ENCODE measurements around the gene ATP9A.

DNA sequence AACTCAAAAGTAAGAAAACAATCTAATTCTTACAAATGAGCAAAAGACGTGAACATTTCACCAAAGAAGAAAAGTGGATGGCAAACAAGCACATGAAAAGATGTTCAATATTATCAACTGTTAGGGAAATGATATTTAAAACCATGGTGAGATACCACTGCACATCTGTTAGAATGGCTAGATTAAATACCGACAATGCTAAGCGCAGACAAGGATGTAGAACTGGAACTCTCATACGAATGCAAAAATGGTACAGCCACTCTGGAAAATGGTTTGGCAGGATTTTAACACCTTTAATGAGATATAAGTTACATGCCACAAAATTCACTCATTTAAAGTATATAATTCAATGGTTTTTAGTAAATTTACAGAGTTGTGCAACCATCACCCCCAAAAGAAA, 181.0 kb downstream of the ATP9A start:
- TF ChIP-seq POLR2A (IDR thresholded peaks at IDR 0.05; ENCODE audit: low read depth, low read length) (no peak), MYC (IDR thresholded peaks at IDR 0.05; ENCODE audit: low read depth, low read length) (no peak), POLR2AphosphoS5 (IDR thresholded peaks at IDR 0.05; ENCODE audit: insufficient read depth, low read depth, low read length) (no peak), EZH2 (IDR thresholded peaks at IDR 0.05; ENCODE audit: borderline replicate concordance, low read depth, low read length, severe bottlenecking) (no peak), JUN (IDR thresholded peaks at IDR 0.05; ENCODE audit: borderline replicate concordance, insufficient read depth, insufficient read length, low read depth) (no peak), FOS (IDR thresholded peaks at IDR 0.05; ENCODE audit: borderline replicate concordance, insufficient read depth, low read length) (no peak), GATA2 (IDR thresholded peaks at IDR 0.05; ENCODE audit: insufficient read depth, insufficient read length, low read depth, low read length) (no peak)
- TF ChIP-seq, protein P1, sequence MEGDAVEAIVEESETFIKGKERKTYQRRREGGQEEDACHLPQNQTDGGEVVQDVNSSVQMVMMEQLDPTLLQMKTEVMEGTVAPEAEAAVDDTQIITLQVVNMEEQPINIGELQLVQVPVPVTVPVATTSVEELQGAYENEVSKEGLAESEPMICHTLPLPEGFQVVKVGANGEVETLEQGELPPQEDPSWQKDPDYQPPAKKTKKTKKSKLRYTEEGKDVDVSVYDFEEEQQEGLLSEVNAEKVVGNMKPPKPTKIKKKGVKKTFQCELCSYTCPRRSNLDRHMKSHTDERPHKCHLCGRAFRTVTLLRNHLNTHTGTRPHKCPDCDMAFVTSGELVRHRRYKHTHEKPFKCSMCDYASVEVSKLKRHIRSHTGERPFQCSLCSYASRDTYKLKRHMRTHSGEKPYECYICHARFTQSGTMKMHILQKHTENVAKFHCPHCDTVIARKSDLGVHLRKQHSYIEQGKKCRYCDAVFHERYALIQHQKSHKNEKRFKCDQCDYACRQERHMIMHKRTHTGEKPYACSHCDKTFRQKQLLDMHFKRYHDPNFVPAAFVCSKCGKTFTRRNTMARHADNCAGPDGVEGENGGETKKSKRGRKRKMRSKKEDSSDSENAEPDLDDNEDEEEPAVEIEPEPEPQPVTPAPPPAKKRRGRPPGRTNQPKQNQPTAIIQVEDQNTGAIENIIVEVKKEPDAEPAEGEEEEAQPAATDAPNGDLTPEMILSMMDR (IDR thresholded peaks at IDR 0.05; ENCODE audit: extremely low read depth in 1 of 2, insufficient read depth in 1 of 2, low read depth in 1 of 2, low read length in 2 of 2): no peak
